H1 (cell line): ENCODE measurements around the gene RIN3. TPM values are rescaled to one million over a fixed set of nuclear protein-coding genes. Genes with fewer than 3 reads are reported as not detected.

Experiments used
- CTCF ChIA-PET: fragments of 300-600 bp; sonication (Branson Sonifier 250); formaldehyde crosslinking; loops from one replicate; lab custom pipeline; 2021; ENCODE audit not compliant: partially characterized antibody; lab: Charles Lee
- POLR2A ChIA-PET: fragments of 300-600 bp; sonication (Branson Sonifier 250); formaldehyde crosslinking; loops from one replicate; lab custom pipeline; 2021; ENCODE audit warnings: inconsistent platforms; ENCODE audit not compliant: partially characterized antibody; lab: Charles Lee
- DNase-seq, 2 experiments: peaks; one replicate each; pipeline versions ENCODE4 v3.0.0 to v3.0.0-alpha.2; 2010 to 2022; ENCODE audit warnings: low spot score in 2 of 2, low read depth in 1 of 2, mixed read lengths in 1 of 2
- FAIRE-seq: peaks from 2 replicates; lab custom pipeline; 2011; peaks lifted over from hg19 to GRCh38; lab: Jason Lieb, UNC
- H2AFZ ChIP-seq: 2 replicates; pipeline ENCODE4 v1.8.1; 2012; ENCODE audit warnings: low read length, inconsistent platforms
- H2AK5ac ChIP-seq: 2 replicates; pipeline ENCODE4 v1.6.1; 2013; ENCODE audit warnings: low read depth, low read length
- H2BK120ac ChIP-seq: replicated peaks from 2 replicates; pipeline ENCODE3; 2013; ENCODE audit warnings: low read depth, low read length, inconsistent platforms
- H2BK12ac ChIP-seq: 2 replicates; pipeline ENCODE4 v1.6.1; 2013; ENCODE audit warnings: low read depth, low read length
- H2BK15ac ChIP-seq: 2 replicates; pipeline ENCODE4 v1.6.1; 2013; ENCODE audit warnings: low read length
- H2BK20ac ChIP-seq: 2 replicates; pipeline ENCODE4 v1.6.1; 2013; ENCODE audit warnings: low read length
- H2BK5ac ChIP-seq: 2 replicates; pipeline ENCODE4 v1.6.1; 2013; ENCODE audit warnings: low read depth, low read length
- H3K14ac ChIP-seq: 2 replicates; pipeline ENCODE4 v1.6.1; 2013; ENCODE audit warnings: inconsistent platforms; ENCODE audit not compliant: insufficient read length
- H3K18ac ChIP-seq: 2 replicates; pipeline ENCODE4 v1.6.1; 2013; ENCODE audit warnings: low read length; ENCODE audit errors: extremely low read depth
- H3K23ac ChIP-seq: 2 replicates; pipeline ENCODE4 v1.6.1; 2013; ENCODE audit warnings: inconsistent platforms; ENCODE audit not compliant: insufficient read length
- H3K23me2 ChIP-seq: 2 replicates; pipeline ENCODE4 v1.6.1; 2013; ENCODE audit warnings: low read depth, low read length
- H3K27ac ChIP-seq: 2 replicates; pipeline ENCODE4 v1.6.1; 2011; ENCODE audit warnings: low read depth, low read length, inconsistent platforms
- H3K27me3 ChIP-seq, 4 experiments: replicated peaks in 1 of 4; 1 replicate in 1 of 4; 2 replicates in 3 of 4; pipeline versions ENCODE4 v1.6.1 to v1.8.1; 2011 to 2013; ENCODE audit warnings: low read length in 3 of 4, mild to moderate bottlenecking in 3 of 4, inconsistent platforms in 2 of 4, mixed read lengths in 2 of 4, moderate library complexity in 1 of 4; ENCODE audit not compliant: control insufficient read depth in 3 of 4, insufficient read depth in 3 of 4; ENCODE audit errors: extremely low read depth in 1 of 4
- H3K36me3 ChIP-seq, 4 experiments: 2 replicates each; pipeline versions ENCODE4 v1.6.1 to v1.8.1; 2011 to 2013; ENCODE audit warnings: mild to moderate bottlenecking in 4 of 4, low read length in 3 of 4, moderate library complexity in 2 of 4, control low read depth in 1 of 4, inconsistent platforms in 1 of 4; ENCODE audit not compliant: insufficient read depth in 4 of 4, control insufficient read depth in 2 of 4
- H3K4ac ChIP-seq: replicated peaks from 2 replicates; pipeline ENCODE3; 2013; ENCODE audit warnings: low read length, low read depth, mixed read lengths, inconsistent platforms; ENCODE audit not compliant: insufficient read length
- H3K4me1 ChIP-seq, 4 experiments: replicated peaks in 1 of 4; 1 replicate in 1 of 4; 2 replicates in 3 of 4; pipeline versions ENCODE4 v1.6.1 to v1.8.1; 2011 to 2013; ENCODE audit warnings: low read length in 3 of 4, inconsistent platforms in 2 of 4, mixed read lengths in 1 of 4; ENCODE audit not compliant: insufficient read depth in 4 of 4, control insufficient read depth in 3 of 4
- H3K4me2 ChIP-seq, 2 experiments: 2 replicates each; pipeline versions ENCODE4 v1.6.1 to v1.8.1; 2011 to 2013; ENCODE audit warnings: low read depth in 2 of 2, low read length in 2 of 2, control low read depth in 1 of 2, inconsistent platforms in 1 of 2, mild to moderate bottlenecking in 1 of 2; ENCODE audit not compliant: insufficient read depth in 1 of 2
- H3K4me3 ChIP-seq, 4 experiments: fragments of 200-600, 300-600 bp in 1 of 4; sonication (generic), shearing (Covaris generic), sonication (Bioruptor Twin) in 1 of 4; 2 replicates each; pipeline versions ENCODE4 v1.5.1 to v1.8.1; 2011 to 2016; ENCODE audit warnings: low read length in 4 of 4, low read depth in 3 of 4, control low read depth in 2 of 4, inconsistent platforms in 2 of 4, mild to moderate bottlenecking in 2 of 4, mixed read lengths in 1 of 4, moderate library complexity in 1 of 4; ENCODE audit not compliant: insufficient read depth in 2 of 4; ENCODE audit errors: extremely low read depth in 1 of 4
- H3K56ac ChIP-seq: replicated peaks from 2 replicates; pipeline ENCODE3; 2013; ENCODE audit warnings: low read depth, mild to moderate bottlenecking, mixed read lengths, low read length, inconsistent platforms; ENCODE audit not compliant: insufficient read length
- H3K79me1 ChIP-seq: 2 replicates; pipeline ENCODE4 v1.6.1; 2013; ENCODE audit warnings: low read depth, low read length, control low read depth
- H3K79me2 ChIP-seq, 2 experiments: 2 replicates each; pipeline versions ENCODE4 v1.6.1 to v1.8.1; 2012 to 2013; ENCODE audit warnings: low read length in 2 of 2, mild to moderate bottlenecking in 2 of 2, inconsistent platforms in 1 of 2; ENCODE audit not compliant: insufficient read depth in 2 of 2, control insufficient read depth in 1 of 2
- H3K9ac ChIP-seq, 4 experiments: replicated peaks in 1 of 4; 1 replicate in 1 of 4; 2 replicates in 3 of 4; pipeline versions ENCODE4 v1.6.1 to v1.8.1; 2011 to 2013; ENCODE audit warnings: low read depth in 3 of 4, low read length in 3 of 4, control low read depth in 2 of 4, mild to moderate bottlenecking in 2 of 4, moderate library complexity in 2 of 4, inconsistent platforms in 1 of 4; ENCODE audit errors: extremely low read depth in 1 of 4
- H3K9me3 ChIP-seq, 2 experiments: 2 replicates each; pipeline versions ENCODE4 v1.6.1 to v1.8.1; 2012 to 2013; ENCODE audit warnings: mild to moderate bottlenecking in 2 of 2, moderate library complexity in 2 of 2, control low read depth in 1 of 2, inconsistent platforms in 1 of 2, low read depth in 1 of 2, low read length in 1 of 2, mixed read lengths in 1 of 2; ENCODE audit not compliant: insufficient read depth in 2 of 2
- H4K20me1 ChIP-seq, 2 experiments: replicated peaks in 1 of 2; 2 replicates each; pipeline versions ENCODE3 to v1.8.1; 2011 to 2013; ENCODE audit warnings: inconsistent platforms in 2 of 2, low read length in 2 of 2, mild to moderate bottlenecking in 1 of 2; ENCODE audit not compliant: insufficient read depth in 2 of 2, control insufficient read depth in 1 of 2
- H4K5ac ChIP-seq: 2 replicates; pipeline ENCODE4 v1.6.1; 2013; ENCODE audit warnings: low read length, low read depth, mixed read lengths, inconsistent platforms; ENCODE audit not compliant: insufficient read length
- H4K8ac ChIP-seq: 2 replicates; pipeline ENCODE4 v1.8.0; 2013; ENCODE audit warnings: mild to moderate bottlenecking, moderate library complexity, low read length, inconsistent platforms; ENCODE audit not compliant: insufficient read depth; ENCODE audit errors: extremely low read depth
- H4K91ac ChIP-seq: replicated peaks from 2 replicates; pipeline ENCODE3; 2013; ENCODE audit warnings: low read length, mixed read lengths, inconsistent platforms; ENCODE audit not compliant: insufficient read length
- ATF2 ChIP-seq: IDR thresholded peaks from 2 replicates; pipeline ENCODE4 v1.6.1; 2012; ENCODE audit warnings: low read length, inconsistent platforms
- BRCA1 ChIP-seq: IDR thresholded peaks from 2 replicates; pipeline ENCODE4 v1.6.1; 2012; ENCODE audit warnings: low read depth, low read length, improper control_type of control experiment
- CREB1 ChIP-seq: IDR thresholded peaks from 2 replicates; pipeline ENCODE4 v1.6.1; 2012; ENCODE audit warnings: inconsistent platforms
- E2F6 ChIP-seq: IDR thresholded peaks from 2 replicates; pipeline ENCODE4 v1.6.1; 2012; ENCODE audit warnings: inconsistent platforms
- JUND ChIP-seq: IDR thresholded peaks from 2 replicates; pipeline ENCODE4 v1.6.1; 2011; ENCODE audit warnings: mild to moderate bottlenecking, improper control_type of control experiment, low read length
- MAX ChIP-seq: IDR thresholded peaks from 2 replicates; pipeline ENCODE4 v1.6.1; 2012; ENCODE audit warnings: inconsistent platforms
- NRF1 ChIP-seq: IDR thresholded peaks from 2 replicates; pipeline ENCODE4 v1.6.1; 2011; ENCODE audit warnings: mild to moderate bottlenecking, low read depth, low read length, improper control_type of control experiment
- RFX5 ChIP-seq: IDR thresholded peaks from 2 replicates; pipeline ENCODE4 v1.6.1; 2011; ENCODE audit warnings: low read depth, low read length, improper control_type of control experiment, borderline replicate concordance
- TAF7 ChIP-seq: optimal IDR thresholded peaks from 2 replicates; pipeline ENCODE3; 2011; ENCODE audit warnings: low read depth, mild to moderate bottlenecking, inconsistent platforms, low read length, moderate library complexity, borderline replicate concordance
- WGBS, 2 experiments: shearing (Covaris generic) in 1 of 2; methylation state at CpG; one replicate each; pipeline versions ENCODE4 v1.1.6 to v1.1.7; 2013 to 2015; ENCODE audit warnings: low lambda C conversion rate in 2 of 2, mixed read lengths in 2 of 2, inconsistent platforms in 1 of 2, low coverage in 1 of 2, missing lambda C conversion rate in 1 of 2; ENCODE audit not compliant: insufficient replicate concordance in 2 of 2, insufficient coverage in 1 of 2, insufficient read length in 1 of 2; ENCODE audit errors: extremely low coverage in 1 of 2, missing lambda C conversion rate in 1 of 2; 5-methylcytosine and 5-hydroxymethylcytosine counted together
- polyA plus RNA-seq, 7 experiments: library from polyadenylated mRNA; depleted of rRNA in 3 of 7; stranded (reverse) in 5 of 7; unstranded in 2 of 7; fragments of >200 nt in 5 of 7; fragments of 200-250 nt in 2 of 7; gene quantifications; 1 replicate in 5 of 7; 2 replicates in 1 of 7; 4 replicates in 1 of 7; pipeline versions ENCODE4 v1.2.1 to v1.2.3, GENCODE V29; 2011 to 2013; ENCODE audit warnings: missing spikeins in 2 of 7, mixed read lengths in 2 of 7
- total RNA-seq: library from RNA; stranded (reverse); fragmentation: NEBNext Ultra II Directional; extraction: Animal tissue kit (Norgen Biotek cat#: 25700); gene quantifications from 2 replicates; pipeline ENCODE4 v1.2.1, GENCODE V29; 2021

Gene RIN3
- total and polyA plus RNA-seq, 2 of the 8 experiments (the other 6 are each of a cell fraction or from before 2014, with no cell fraction given), result 0.59 to 1.5 TPM

GRCh38 chr14:92601131-92601710 is 87.6 kb downstream of the RIN3 start:
- Histone ChIP-seq H3K79me2 (no peaks in the 10 kb centered on the region), H3K4me3 (no peak overlapping the region), H2AFZ (no peak overlapping the region), H2BK5ac (no peak overlapping the region), H3K4ac (no peak overlapping the region), H3K36me3 (no peaks in the 10 kb centered on the region), H3K23ac (no peak overlapping the region), H3K23me2 (no peaks in the 10 kb centered on the region), H4K20me1 (no peaks in the 10 kb centered on the region), H4K5ac (no peak overlapping the region), H3K14ac (no peak overlapping the region), H3K27ac (no peak overlapping the region), H4K91ac (no peak overlapping the region), H3K4me1 (no peaks in the 10 kb centered on the region), H3K9ac (no peak overlapping the region), H2BK15ac (no peak overlapping the region), H4K8ac (no peak overlapping the region), H3K9me3 (no peaks in the 10 kb centered on the region), H2BK120ac (no peak overlapping the region), H3K18ac (no peak overlapping the region), H2AK5ac (no peak overlapping the region), H2BK12ac (no peak overlapping the region), H3K79me1 (no peaks in the 10 kb centered on the region; the same call in 1 of the 2 replicates), H3K56ac (no peak overlapping the region), H2BK20ac (no peak overlapping the region), H3K27me3 (no peaks in the 10 kb centered on the region; a peak in 1 of 7 replicates), H3K4me2 (no peak overlapping the region)
- ChIA-PET POLR2A (no interaction called here), CTCF (interaction anchor here (1.1 to 2.9 kb wide), 4 partner anchors 9 to 82 kb away, joined by 3 to 14 read pairs (median 4); no protein-coding TSS in a partner anchor)
- FAIRE-seq (no peak), DNase-seq (no peak)
- WGBS, 2 experiments, result 93% methylated on average over 9 of the region's 9 CpGs; no CpG with 5 or more reads in 1 of the 2 experiments
- TF ChIP-seq ATF2, result no peak
- no peak for TF ChIP-seq JUND
- TF ChIP-seq RFX5, result no peak
- no peak for TF ChIP-seq MAX
- no peak for TF ChIP-seq CREB1
- TF ChIP-seq TAF7, result no peak
- no peak for TF ChIP-seq BRCA1
- no peak for TF ChIP-seq E2F6
- TF ChIP-seq NRF1, result no peak
